Common myeloid progenitor, CD34-positive (primary cell): ENCODE results near the gene CAP2.
A peak's percentile ranks its signal among the peaks of the same experiment; 100 is the strongest.

Source experiments
- CTCF ChIA-PET: fragments of 350-600 bp; sonication (Branson Sonifier 250); formaldehyde crosslinking; loops from one replicate; lab custom pipeline; 2021; ENCODE audit warnings: antibody characterized with exemption; lab: Charles Lee
- POLR2A ChIA-PET: fragments of 350-600 bp; sonication (Branson Sonifier 250); formaldehyde crosslinking; loops from one replicate; lab custom pipeline; 2021; ENCODE audit warnings: antibody characterized with exemption; lab: Charles Lee
- DNase-seq, 3 donors: peaks; one replicate each; pipeline versions ENCODE4 v3.0.0 to v3.0.0-alpha.2; 2013
- H3K27ac ChIP-seq, 2 experiments: 1 replicate in 1 of 2; 2 replicates in 1 of 2; pipeline ENCODE4 v1.7.0; 2013; ENCODE audit warnings: inconsistent platforms in 2 of 2, low read length in 2 of 2, mild to moderate bottlenecking in 2 of 2, low read depth in 1 of 2, moderate library complexity in 1 of 2; ENCODE audit not compliant: severe bottlenecking in 2 of 2, insufficient read depth in 1 of 2, poor library complexity in 1 of 2
- H3K27me3 ChIP-seq, 5 experiments: replicated peaks in 2 of 5; 1 replicate in 3 of 5; 2 replicates in 2 of 5; pipeline versions ENCODE4 v1.6.1 to v1.7.0; 2013; ENCODE audit warnings: low read length in 4 of 5, mild to moderate bottlenecking in 2 of 5, moderate library complexity in 2 of 5, inconsistent platforms in 1 of 5; ENCODE audit not compliant: insufficient read depth in 5 of 5, control insufficient read depth in 4 of 5
- H3K36me3 ChIP-seq, 4 experiments: 1 replicate in 2 of 4; 2 replicates in 2 of 4; pipeline versions ENCODE4 v1.6.1 to v1.7.0; 2013; ENCODE audit warnings: low read length in 3 of 4, control low read depth in 1 of 4, mild to moderate bottlenecking in 1 of 4; ENCODE audit not compliant: control insufficient read depth in 4 of 4, insufficient read depth in 4 of 4
- H3K4me1 ChIP-seq, 4 experiments: 1 replicate in 3 of 4; 2 replicates in 1 of 4; pipeline versions ENCODE4 v1.6.1 to v1.7.1; 2013; ENCODE audit warnings: low read length in 3 of 4, mild to moderate bottlenecking in 3 of 4, control low read depth in 1 of 4, inconsistent platforms in 1 of 4, moderate library complexity in 1 of 4; ENCODE audit not compliant: control insufficient read depth in 4 of 4, insufficient read depth in 4 of 4; ENCODE audit errors: control extremely low read depth in 1 of 4
- H3K4me3 ChIP-seq, 7 experiments: 1 replicate in 4 of 7; 2 replicates in 3 of 7; pipeline versions ENCODE4 v1.5.1 to v1.7.0; 2013; ENCODE audit warnings: mild to moderate bottlenecking in 7 of 7, low read length in 6 of 7, moderate library complexity in 6 of 7, inconsistent platforms in 2 of 7, low read depth in 2 of 7, control low read depth in 1 of 7; ENCODE audit not compliant: insufficient read depth in 4 of 7, control insufficient read depth in 1 of 7; ENCODE audit errors: extremely low read depth in 1 of 7
- H3K9me3 ChIP-seq, 5 experiments: 1 replicate in 4 of 5; 2 replicates in 1 of 5; pipeline versions ENCODE4 v1.6.1 to v1.7.1; 2013; ENCODE audit warnings: low read length in 4 of 5, mild to moderate bottlenecking in 2 of 5, inconsistent platforms in 1 of 5, low read depth in 1 of 5, moderate library complexity in 1 of 5; ENCODE audit not compliant: control insufficient read depth in 4 of 5, insufficient read depth in 2 of 5; ENCODE audit errors: control extremely low read depth in 1 of 5
- WGBS: methylation state at CpG from one replicate; pipeline ENCODE4 v1.1.5; 2013; ENCODE audit not compliant: insufficient coverage; 5-methylcytosine and 5-hydroxymethylcytosine counted together

Gene CAP2

DNA sequence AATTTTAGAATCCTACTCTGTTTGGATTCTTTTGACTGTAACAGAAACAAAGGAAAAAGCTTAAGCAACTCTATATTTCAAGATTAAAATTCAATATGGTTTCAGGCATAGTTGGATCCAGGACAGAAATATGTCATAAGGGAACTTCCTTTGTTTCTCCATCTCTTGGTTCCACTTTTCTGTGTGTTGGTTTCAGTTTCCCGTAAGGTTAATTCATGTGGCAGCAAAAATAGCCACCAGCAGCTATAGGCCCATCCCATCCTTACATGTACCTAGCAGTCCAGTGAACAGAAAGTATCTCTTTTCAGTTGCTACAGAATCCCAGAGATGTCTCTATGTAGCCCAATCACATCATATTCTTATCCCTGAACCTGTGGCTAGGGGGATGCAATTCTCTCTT, 197.9 kb downstream of the CAP2 start:
- DNase-seq: peak in 2 of 3 donors; percentile 24
- Histone ChIP-seq H3K4me3 (no peak overlapping the region), H3K36me3 (no peaks in the 10 kb centered on the region), H3K27me3 (no peaks in the 10 kb centered on the region), H3K4me1 (peaks cover 0 to 1% (median under 1%) of the 10 kb centered on the region in 4 experiments), H3K27ac (no peak overlapping the region), H3K9me3 (no peaks in the 10 kb centered on the region)
- POLR2A ChIA-PET: no interaction called here
- WGBS: 57% methylated on average over 1 of the region's 1 CpG
- CTCF ChIA-PET: interaction anchor here (1.6 kb wide), 1 partner anchor 10 kb away, joined by 4 read pairs; no protein-coding TSS in a partner anchor

- DNase-seq: no peak
- Histone ChIP-seq H3K9me3 (peaks cover 0 to 8% (median 0%) of the 10 kb centered on the region in 5 experiments), H3K27me3 (no peaks in the 10 kb centered on the region), H3K27ac (no peak overlapping the region), H3K4me3 (no peak overlapping the region), H3K36me3 (no peaks in the 10 kb centered on the region), H3K4me1 (no peaks in the 10 kb centered on the region)
- CTCF ChIA-PET: no interaction called here
- POLR2A ChIA-PET: no interaction called here
Measured at GRCh38 chr6:17593246-17593645, 199.9 kb downstream of the CAP2 start.

- no CpG with 5 or more reads among the region's 3 CpGs for WGBS
- CTCF ChIA-PET: no interaction called here
Measured at GRCh38 chr6:17596085-17596484, 202.7 kb downstream of the CAP2 start.

GRCh38 chr6:17599877-17600526, 206.6 kb downstream of the CAP2 start, which contains the start of gene FAM8A1:
Gene FAM8A1, plus strand, starts transcription at chr6:17600302. Its CDS starts 108 bp downstream, at chr6:17600410.
- CTCF ChIA-PET: interaction anchor here (0.6 to 4.3 kb wide), 10 partner anchors 9 to 115 kb away, joined by 3 to 17 read pairs (median 4); no protein-coding TSS in a partner anchor
- no peaks in the 10 kb centered on the region for H3K27me3 ChIP-seq
- 7% methylated on average over 28 of the region's 42 CpGs for WGBS
- H3K9me3 ChIP-seq: peaks cover 0 to 8% (median 0%) of the 10 kb centered on the region in 5 experiments
- peak within 1 kb of the TSS; percentile 57 to 88 (median 80) for H3K4me3 ChIP-seq
- peaks cover 9 to 24% (median 18%) of the 10 kb centered on the region in 4 experiments for H3K4me1 ChIP-seq
- POLR2A ChIA-PET: interaction anchor here (0.6 to 1.6 kb wide), 6 partner anchors 16 to 399 kb away, joined by 3 to 6 read pairs (median 3); no protein-coding TSS in a partner anchor
- H3K36me3 ChIP-seq: peaks cover 0 to 14% (median 4%) of the 10 kb centered on the region in 4 experiments
- DNase-seq: peak; percentile 92 to 97 (median 97)
- peak within 1 kb of the TSS; percentile 74 to 87 for H3K27ac ChIP-seq

More at GRCh38 chr6:17596085-17596484, 202.7 kb downstream of the CAP2 start:
- no peaks in the 10 kb centered on the region for H3K36me3 ChIP-seq
- no peak overlapping the region for H3K4me3 ChIP-seq
- H3K27ac ChIP-seq: no peak overlapping the region
- POLR2A ChIA-PET: no interaction called here
- H3K4me1 ChIP-seq: peaks cover under 1 to 12% (median 7%) of the 10 kb centered on the region in 4 experiments
- H3K9me3 ChIP-seq: peaks cover 0 to 8% (median 0%) of the 10 kb centered on the region in 5 experiments
- H3K27me3 ChIP-seq: no peaks in the 10 kb centered on the region
- DNase-seq: no peak

DNA sequence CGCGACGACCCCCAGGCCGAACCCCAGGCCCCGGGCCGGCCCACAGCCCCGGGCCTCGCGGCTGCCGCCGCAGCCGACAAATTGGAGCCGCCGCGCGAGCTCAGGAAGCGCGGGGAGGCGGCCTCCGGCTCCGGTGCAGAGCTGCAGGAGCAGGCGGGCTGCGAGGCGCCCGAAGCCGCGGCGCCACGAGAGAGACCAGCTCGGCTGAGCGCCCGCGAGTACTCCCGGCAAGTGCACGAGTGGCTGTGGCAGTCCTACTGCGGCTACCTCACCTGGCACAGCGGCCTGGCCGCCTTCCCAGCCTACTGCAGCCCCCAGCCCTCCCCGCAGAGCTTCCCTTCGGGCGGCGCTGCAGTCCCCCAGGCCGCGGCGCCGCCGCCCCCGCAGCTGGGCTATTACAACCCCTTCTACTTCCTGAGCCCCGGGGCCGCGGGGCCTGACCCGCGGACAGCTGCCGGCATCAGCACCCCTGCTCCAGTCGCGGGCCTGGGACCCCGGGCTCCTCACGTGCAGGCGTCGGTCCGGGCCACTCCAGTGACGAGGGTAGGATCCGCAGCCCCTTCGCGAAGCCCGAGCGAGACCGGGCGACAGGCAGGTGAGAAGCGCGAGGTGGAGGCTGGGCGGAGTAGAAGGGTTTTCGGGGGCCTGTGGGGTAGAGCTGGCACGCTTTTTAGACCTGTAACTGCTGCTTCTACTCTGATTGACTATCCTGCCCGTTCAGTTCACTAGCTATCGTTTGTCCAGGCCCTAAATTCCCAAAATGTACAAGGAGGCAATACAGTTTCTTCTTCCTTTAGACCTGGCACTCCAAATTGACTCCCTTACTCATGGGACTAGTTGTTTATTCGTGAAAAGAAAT, 207.4 kb downstream of the CAP2 start:
- POLR2A ChIA-PET: interaction anchor here (0.6 to 1.6 kb wide), 7 partner anchors 11 to 398 kb away, joined by 3 to 6 read pairs (median 3); no protein-coding TSS in a partner anchor
- CTCF ChIA-PET: interaction anchor here (0.6 to 4.3 kb wide), 10 partner anchors 8 to 115 kb away, joined by 3 to 17 read pairs (median 4); no protein-coding TSS in a partner anchor
- no peaks in the 10 kb centered on the region for H3K27me3 ChIP-seq
- peaks cover 9 to 24% (median 18%) of the 10 kb centered on the region in 4 experiments for H3K4me1 ChIP-seq
- peak; percentile 56 to 83 (median 73) for DNase-seq
- peaks cover 0 to 17% (median 8%) of the 10 kb centered on the region in 4 experiments for H3K36me3 ChIP-seq
- H3K27ac ChIP-seq: peak overlapping the region; percentile 74 to 87
- peak overlapping the region; percentile 57 to 88 (median 80) for H3K4me3 ChIP-seq
- H3K9me3 ChIP-seq: peaks cover 0 to 8% (median 0%) of the 10 kb centered on the region in 5 experiments
- 0% methylated on average over 50 of the region's 77 CpGs for WGBS

DNA sequence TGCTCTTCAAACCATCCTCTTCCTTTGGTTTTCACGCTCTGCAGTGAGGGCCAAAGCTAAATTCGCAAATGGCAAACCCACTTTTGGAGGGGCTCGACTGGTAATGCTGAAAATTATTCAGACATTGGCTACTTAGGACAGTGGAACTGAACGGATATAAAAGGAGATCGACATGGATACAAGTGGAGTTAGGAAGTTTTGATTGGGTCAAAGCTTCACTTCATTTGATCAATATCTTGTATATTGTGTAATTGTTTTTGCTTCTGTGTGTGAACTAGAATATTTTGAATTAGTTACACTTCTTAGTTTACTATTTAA, 207.9 kb downstream of the CAP2 start:
- H3K4me3 ChIP-seq: peak overlapping the region in 6 of 7 experiments; percentile 57 to 88 (median 80)
- ChIA-PET POLR2A (interaction anchor here (1.0 to 1.6 kb wide), 3 partner anchors 11 to 105 kb away, joined by 3 to 4 read pairs (median 3); no protein-coding TSS in a partner anchor), CTCF (interaction anchor here (0.6 to 4.3 kb wide), 8 partner anchors 8 to 53 kb away, joined by 3 to 17 read pairs (median 4); no protein-coding TSS in a partner anchor)
- DNase-seq: no peak
- H3K4me1 ChIP-seq: peaks cover 9 to 24% (median 18%) of the 10 kb centered on the region in 4 experiments
- peaks cover 0 to 8% (median 0%) of the 10 kb centered on the region in 5 experiments for H3K9me3 ChIP-seq
- H3K27me3 ChIP-seq: no peaks in the 10 kb centered on the region
- H3K27ac ChIP-seq: peak overlapping the region; percentile 74 to 87
- peaks cover 1 to 18% (median 9%) of the 10 kb centered on the region in 4 experiments for H3K36me3 ChIP-seq
- WGBS: no CpG with 5 or more reads among the region's 5 CpGs
